T-helper 17 cell (primary cell): Measurements from ENCODE around the gene SLC26A6. TPM values are rescaled to one million over a fixed set of nuclear protein-coding genes. Genes with fewer than 3 reads are reported as not detected.

Experiments
- ATAC-seq: fragments of 150-1000 bp; cut with Tn5 transposase; 2 replicates; pipeline ENCODE4 v1.10.0; 2021; ENCODE audit warnings: mild to moderate bottlenecking, moderate library complexity
- DNase-seq, 3 donors: peaks; one replicate each; pipeline versions ENCODE4 v3.0.0 to v3.0.0-alpha.2; 2020 to 2021
- H3K9me3 ChIP-seq: one replicate; pipeline ENCODE4 v1.7.0; 2013; ENCODE audit warnings: low read length, mild to moderate bottlenecking; ENCODE audit not compliant: control insufficient read depth, poor library complexity, severe bottlenecking
- H3K27ac Mint-ChIP-seq: one replicate; pipeline ENCODE4 v1.8.0; 2022; ENCODE audit warnings: mild to moderate bottlenecking, moderate library complexity, mixed read lengths
- H3K27me3 Mint-ChIP-seq: one replicate; pipeline ENCODE4 v1.8.0; 2022; ENCODE audit warnings: mixed read lengths
- H3K36me3 Mint-ChIP-seq: one replicate; pipeline ENCODE4 v1.8.0; 2022; ENCODE audit warnings: low read depth, mixed read lengths
- H3K4me1 Mint-ChIP-seq: one replicate; pipeline ENCODE4 v1.8.0; 2022; ENCODE audit warnings: mild to moderate bottlenecking, mixed read lengths
- H3K4me3 Mint-ChIP-seq: one replicate; pipeline ENCODE4 v1.8.0; 2022; ENCODE audit warnings: mild to moderate bottlenecking, moderate library complexity, mixed read lengths
- total RNA-seq, 4 donors: library from RNA in 2 of 4; stranded (reverse) in 2 of 4; gene quantifications; one replicate each; pipeline ENCODE4 v1.2.3 and lab custom pipeline; 2022 to 2026

Gene SLC26A6
- total RNA-seq, 2 donors from 2014 or later: 16.4 to 22.1 TPM

GRCh38 chr3:48672522-48672921, 37.3 kb upstream of the SLC26A6 start:
- H3K27ac Mint-ChIP-seq: peak overlapping the region; percentile 54
- H3K4me1 Mint-ChIP-seq: peaks cover 9% of the 10 kb centered on the region
- H3K36me3 Mint-ChIP-seq: peaks cover 7% of the 10 kb centered on the region
- DNase-seq (no peak), ATAC-seq (no peak)
- no peaks in the 10 kb centered on the region for H3K27me3 Mint-ChIP-seq
- H3K9me3 ChIP-seq: no peaks in the 10 kb centered on the region
- H3K4me3 Mint-ChIP-seq: no peak overlapping the region

GRCh38 chr3:48664929-48665328, 29.7 kb upstream of the SLC26A6 start:
- no peak overlapping the region for H3K4me3 Mint-ChIP-seq

GRCh38 chr3:48664313-48664644, 29.0 kb upstream of the SLC26A6 start:
- ATAC-seq (no peak), DNase-seq (no peak)
- peaks cover 11% of the 10 kb centered on the region for H3K27me3 Mint-ChIP-seq
- H3K36me3 Mint-ChIP-seq: no peaks in the 10 kb centered on the region
- no peaks in the 10 kb centered on the region for H3K9me3 ChIP-seq
- peaks cover 8% of the 10 kb centered on the region for H3K4me1 Mint-ChIP-seq
- H3K27ac Mint-ChIP-seq: peak overlapping the region; percentile 67
- peak overlapping the region; percentile 87 for H3K4me3 Mint-ChIP-seq

More at GRCh38 chr3:48664929-48665328, 29.7 kb upstream of the SLC26A6 start:
- H3K27me3 Mint-ChIP-seq: peaks cover 11% of the 10 kb centered on the region
- no peak for ATAC-seq
- no peaks in the 10 kb centered on the region for H3K36me3 Mint-ChIP-seq
- no peaks in the 10 kb centered on the region for H3K9me3 ChIP-seq
- peak overlapping the region; percentile 67 for H3K27ac Mint-ChIP-seq
- DNase-seq: no peak
- peaks cover 8% of the 10 kb centered on the region for H3K4me1 Mint-ChIP-seq

GRCh38 chr3:48663489-48664312, 28.4 kb upstream of the SLC26A6 start:
- H3K9me3 ChIP-seq: no peaks in the 10 kb centered on the region
- H3K27ac Mint-ChIP-seq: peak overlapping the region; percentile 67
- ATAC-seq (peak; percentile 86), DNase-seq (peak; percentile 79 to 84 (median 80))
- peaks cover 8% of the 10 kb centered on the region for H3K4me1 Mint-ChIP-seq
- H3K27me3 Mint-ChIP-seq: peaks cover 11% of the 10 kb centered on the region
- H3K36me3 Mint-ChIP-seq: no peaks in the 10 kb centered on the region
- peak overlapping the region; percentile 87 for H3K4me3 Mint-ChIP-seq

- H3K36me3 Mint-ChIP-seq: no peaks in the 10 kb centered on the region
Measured at GRCh38 chr3:48662753-48663488, 27.7 kb upstream of the SLC26A6 start, which contains the start of gene CELSR3. Gene CELSR3 (minus strand): TSS chr3:48662886. CDS start chr3:48662634, 252 bp downstream.

GRCh38 chr3:48662145-48662752, 27.0 kb upstream of the SLC26A6 start:
- Mint-ChIP-seq H3K36me3 (no peaks in the 10 kb centered on the region), H3K27ac (peak overlapping the region; percentile 74), H3K4me3 (peak overlapping the region; percentile 87), H3K4me1 (peaks cover 8% of the 10 kb centered on the region), H3K27me3 (peaks cover 11% of the 10 kb centered on the region)
- ATAC-seq: no peak
- no peaks in the 10 kb centered on the region for H3K9me3 ChIP-seq
- DNase-seq: no peak

More at GRCh38 chr3:48662753-48663488, 27.7 kb upstream of the SLC26A6 start, which contains the start of gene CELSR3:
- peak within 1 kb of the TSS; percentile 87 for H3K4me3 Mint-ChIP-seq
- H3K4me1 Mint-ChIP-seq: peaks cover 8% of the 10 kb centered on the region
- H3K9me3 ChIP-seq: no peaks in the 10 kb centered on the region
- ATAC-seq (peak; percentile 63), DNase-seq (peak; percentile 53 to 71 (median 58))
- peaks cover 11% of the 10 kb centered on the region for H3K27me3 Mint-ChIP-seq
- peak within 1 kb of the TSS; percentile 74 for H3K27ac Mint-ChIP-seq

GRCh38 chr3:48661501-48662144, 26.4 kb upstream of the SLC26A6 start:
- H3K27ac Mint-ChIP-seq: peak overlapping the region; percentile 74

GRCh38 chr3:48660800-48661400, 25.6 kb upstream of the SLC26A6 start:
- no peaks in the 10 kb centered on the region for H3K9me3 ChIP-seq
- no peak for ATAC-seq
- Mint-ChIP-seq H3K27ac (peak overlapping the region; percentile 74), H3K27me3 (peaks cover 11% of the 10 kb centered on the region), H3K4me1 (peaks cover 8% of the 10 kb centered on the region), H3K36me3 (no peaks in the 10 kb centered on the region), H3K4me3 (no peak overlapping the region)
- DNase-seq: no peak

More at GRCh38 chr3:48661501-48662144, 26.4 kb upstream of the SLC26A6 start:
- Mint-ChIP-seq H3K4me3 (peak overlapping the region; percentile 66), H3K4me1 (peaks cover 8% of the 10 kb centered on the region), H3K36me3 (no peaks in the 10 kb centered on the region), H3K27me3 (peaks cover 11% of the 10 kb centered on the region)
- ATAC-seq (peak; percentile 45), DNase-seq (peak; percentile 65 to 74 (median 66))
- H3K9me3 ChIP-seq: no peaks in the 10 kb centered on the region

- no peaks in the 10 kb centered on the region for H3K36me3 Mint-ChIP-seq
- H3K4me1 Mint-ChIP-seq: peaks cover 12% of the 10 kb centered on the region
- ATAC-seq (peak; percentile 3), DNase-seq (no peak)
- H3K27me3 Mint-ChIP-seq: no peaks in the 10 kb centered on the region
- H3K27ac Mint-ChIP-seq: no peak overlapping the region
- H3K4me3 Mint-ChIP-seq: peak overlapping the region; percentile 86
- no peaks in the 10 kb centered on the region for H3K9me3 ChIP-seq
Measured at GRCh38 chr3:48656841-48657281, 21.6 kb upstream of the SLC26A6 start.

GRCh38 chr3:48656061-48656840, 21.0 kb upstream of the SLC26A6 start:
- Mint-ChIP-seq H3K4me3 (peak overlapping the region; percentile 86), H3K36me3 (no peaks in the 10 kb centered on the region), H3K27me3 (no peaks in the 10 kb centered on the region), H3K27ac (peak overlapping the region; percentile 19), H3K4me1 (peaks cover 12% of the 10 kb centered on the region)
- H3K9me3 ChIP-seq: no peaks in the 10 kb centered on the region
- DNase-seq (peak; percentile 78 to 84 (median 79)), ATAC-seq (peak; percentile 88)

GRCh38 chr3:48655606-48656005, 20.3 kb upstream of the SLC26A6 start:
- Mint-ChIP-seq H3K27ac (peak overlapping the region; percentile 19), H3K36me3 (no peaks in the 10 kb centered on the region), H3K27me3 (no peaks in the 10 kb centered on the region), H3K4me1 (peaks cover 15% of the 10 kb centered on the region), H3K4me3 (peak overlapping the region; percentile 86)
- H3K9me3 ChIP-seq: no peaks in the 10 kb centered on the region
- DNase-seq (peak in 2 of 3 donors; percentile 24 to 26), ATAC-seq (peak; percentile 35)

- DNase-seq (no peak), ATAC-seq (no peak)
- Mint-ChIP-seq H3K27me3 (no peaks in the 10 kb centered on the region), H3K27ac (peak overlapping the region; percentile 19), H3K4me1 (peaks cover 15% of the 10 kb centered on the region), H3K4me3 (peak overlapping the region; percentile 86), H3K36me3 (no peaks in the 10 kb centered on the region)
- no peaks in the 10 kb centered on the region for H3K9me3 ChIP-seq
Measured at GRCh38 chr3:48655063-48655462, 19.8 kb upstream of the SLC26A6 start.
